ENCODE measurements around the gene YWHAQ. TPM values are rescaled to one million over a fixed set of nuclear protein-coding genes. Genes with fewer than 3 reads are reported as not detected.

YWHAQ gene
- total and polyA plus RNA-seq, 9 of the 15 experiments (the other 6 are each of a cell fraction or from before 2014, with no cell fraction given): 63.1 to 359 (median 203) TPM

- no peak for TF ChIP-seq NFIX (CRISPR knock-in tag; IDR thresholded peaks at IDR 0.05; ENCODE audit: low read depth)
- no peak for TF ChIP-seq ARID2 (IDR thresholded peaks at IDR 0.05)
- no peak for TF ChIP-seq TAF7 (tag; IDR thresholded peaks at IDR 0.05)
- no peak for TF ChIP-seq ZC3H4 (CRISPR knock-in tag; IDR thresholded peaks at IDR 0.05; ENCODE audit: borderline replicate concordance)
- peak; percentile 64; the same call in 1 of the 2 replicates for TF ChIP-seq MAFK (IDR thresholded peaks at IDR 0.05; ENCODE audit: low read length)
- no peak for TF ChIP-seq ZNF717 (CRISPR knock-in tag; IDR thresholded peaks at IDR 0.05)
- TF ChIP-seq ZBTB9 (CRISPR knock-in tag; IDR thresholded peaks at IDR 0.05): no peak
- TF ChIP-seq MECOM (CRISPR knock-in tag; IDR thresholded peaks at IDR 0.05): no peak
- TF ChIP-seq DDX20 (tag; IDR thresholded peaks at IDR 0.05; ENCODE audit: low read depth): no peak
- no peak for TF ChIP-seq RBM25 (IDR thresholded peaks at IDR 0.05; ENCODE audit: low read depth, low read length, severe bottlenecking)
- TF ChIP-seq KLF10 (CRISPR knock-in tag; IDR thresholded peaks at IDR 0.05): no peak
- TF ChIP-seq ZNF124 (CRISPR knock-in tag; IDR thresholded peaks at IDR 0.05): no peak
- TF ChIP-seq DACH1 (IDR thresholded peaks at IDR 0.05; ENCODE audit: partially characterized antibody): peak; percentile 75
- no peak for TF ChIP-seq ZKSCAN1 (IDR thresholded peaks at IDR 0.05; ENCODE audit: low read depth, low read length)
These were observed 78.3 kb downstream of the YWHAQ start (continued) for GRCh38 chr2:9552219-9553178.

All from K562 (cell line).